CD4-positive, alpha-beta T cell treated with Interleukin-21 for 1 hour (primary cell): ENCODE results near the gene RBMY1E.
"Not testable (repeated sequence)": the region's sequence is repeated elsewhere in the genome, so short reads cannot be mapped to it uniquely, and the experiment has no call there.

Source experiments
- DNase-seq: peaks from one replicate; pipeline ENCODE4 v3.0.0-alpha.2; 2020

Gene RBMY1E

DNA sequence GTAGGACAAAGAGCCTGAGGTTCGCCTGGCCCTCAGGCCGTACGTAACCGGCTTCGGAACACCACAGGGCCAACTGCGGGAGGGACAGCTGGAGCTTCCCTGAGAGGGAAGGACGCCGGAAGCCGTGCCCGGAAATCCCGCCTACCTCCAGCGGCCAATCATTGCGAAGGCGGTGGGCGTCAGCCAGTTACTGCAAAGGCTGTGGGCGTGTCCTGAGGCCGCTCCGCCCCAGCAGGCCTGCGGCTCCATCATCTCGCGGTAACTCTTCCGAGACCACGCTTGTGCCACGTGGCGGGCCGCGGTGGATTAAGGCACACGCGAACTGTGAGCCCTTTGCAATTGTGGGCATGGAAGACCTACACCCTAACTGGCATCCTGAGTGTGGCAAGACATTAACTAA lies at the start of gene RBMY1E:
Gene RBMY1E, minus strand, starts transcription at position 101 of the 400 bp plus-strand sequence. CDS start 1,978 bp downstream, outside the sequence.
- not testable (repeated sequence) for DNase-seq

DNA sequence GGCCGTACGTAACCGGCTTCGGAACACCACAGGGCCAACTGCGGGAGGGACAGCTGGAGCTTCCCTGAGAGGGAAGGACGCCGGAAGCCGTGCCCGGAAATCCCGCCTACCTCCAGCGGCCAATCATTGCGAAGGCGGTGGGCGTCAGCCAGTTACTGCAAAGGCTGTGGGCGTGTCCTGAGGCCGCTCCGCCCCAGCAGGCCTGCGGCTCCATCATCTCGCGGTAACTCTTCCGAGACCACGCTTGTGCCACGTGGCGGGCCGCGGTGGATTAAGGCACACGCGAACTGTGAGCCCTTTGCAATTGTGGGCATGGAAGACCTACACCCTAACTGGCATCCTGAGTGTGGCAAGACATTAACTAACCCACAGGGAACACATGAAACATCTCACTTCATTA lies 23.4 kb downstream of the RBMY1E start, which contains the start of gene RBMY1D:
Gene RBMY1D, minus strand, starts transcription at position 101 of the 400 bp plus-strand sequence. CDS start 2,013 bp downstream, outside the sequence.
- DNase-seq, result not testable (repeated sequence)

DNA sequence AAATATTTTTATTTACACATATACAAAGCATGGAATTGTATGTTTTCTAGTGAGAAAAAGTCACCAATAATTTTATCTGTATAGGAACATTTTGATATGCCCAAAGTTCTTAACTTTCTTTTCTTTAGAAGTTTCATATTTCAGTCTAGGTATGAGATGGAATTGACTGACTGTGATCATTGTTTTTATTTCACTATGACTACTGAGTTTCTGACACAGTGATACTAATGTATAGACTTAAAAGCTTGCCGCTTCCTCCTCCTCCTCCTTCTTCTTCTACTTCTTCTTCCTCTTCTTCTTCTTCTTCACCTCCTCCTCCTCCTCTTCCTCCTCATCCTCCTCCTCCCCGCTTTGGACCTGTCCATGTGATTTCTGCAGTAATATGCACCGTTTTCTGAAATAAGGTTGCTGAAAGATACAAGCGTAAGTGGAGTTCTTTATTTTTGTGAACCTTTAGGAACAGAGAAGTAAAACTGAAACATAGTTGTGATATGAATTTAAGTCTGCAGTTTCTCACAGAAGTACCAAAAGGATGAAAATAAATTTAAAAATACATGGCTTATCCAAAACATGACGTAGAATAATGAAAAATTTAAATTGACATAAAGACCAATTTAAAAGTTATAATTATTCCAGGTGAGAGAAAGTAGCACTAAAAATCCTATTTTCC lies 48.3 kb downstream of the RBMY1E start:
- DNase-seq, result not testable (repeated sequence)
